ENCODE results near the gene PSMB10.
A peak's percentile ranks its signal among the peaks of the same experiment; 100 is the strongest.
"Not testable (repeated sequence)": the region's sequence is repeated elsewhere in the genome, so short reads cannot be mapped to it uniquely, and the experiment has no call there.

Gene PSMB10

DNA sequence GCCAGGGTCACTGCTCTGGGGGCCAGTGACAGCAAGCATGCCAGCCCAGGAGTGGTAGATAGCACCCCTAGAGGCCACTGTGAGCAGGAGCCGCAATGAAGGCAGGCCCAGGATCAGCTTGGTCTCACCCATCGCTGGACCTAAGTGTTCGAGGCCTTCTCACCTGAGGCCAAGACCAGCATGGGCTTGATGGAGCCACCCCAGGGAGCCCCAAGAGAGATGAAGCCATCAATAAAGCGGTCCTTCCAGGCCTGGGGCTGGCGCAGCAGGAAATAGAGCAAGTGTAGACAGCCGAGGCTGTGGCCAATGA, 5.5 kb upstream of the PSMB10 start:
- DNase-seq = no peak
- Histone ChIP-seq H3K4me3 (ENCODE audit: insufficient read depth, low read depth, low read length, poor library complexity, severe bottlenecking) (no peak overlapping the region), H3K27me3 (replicated peaks; ENCODE audit: control insufficient read depth, insufficient read depth, low read length, poor library complexity, severe bottlenecking) (no peaks in the 10 kb centered on the region), H3K36me3 (ENCODE audit: control insufficient read depth, insufficient read depth, low read length) (peaks cover 18% of the 10 kb centered on the region), H3K4me1 (ENCODE audit: control insufficient read depth, insufficient read depth, low read length, poor library complexity, severe bottlenecking) (peaks cover 22% of the 10 kb centered on the region), H3K9me3 (ENCODE audit: control insufficient read depth, low read length) (no peaks in the 10 kb centered on the region), H3K27ac (ENCODE audit: insufficient read depth, low read length, poor library complexity, severe bottlenecking) (no peak overlapping the region)

DNA sequence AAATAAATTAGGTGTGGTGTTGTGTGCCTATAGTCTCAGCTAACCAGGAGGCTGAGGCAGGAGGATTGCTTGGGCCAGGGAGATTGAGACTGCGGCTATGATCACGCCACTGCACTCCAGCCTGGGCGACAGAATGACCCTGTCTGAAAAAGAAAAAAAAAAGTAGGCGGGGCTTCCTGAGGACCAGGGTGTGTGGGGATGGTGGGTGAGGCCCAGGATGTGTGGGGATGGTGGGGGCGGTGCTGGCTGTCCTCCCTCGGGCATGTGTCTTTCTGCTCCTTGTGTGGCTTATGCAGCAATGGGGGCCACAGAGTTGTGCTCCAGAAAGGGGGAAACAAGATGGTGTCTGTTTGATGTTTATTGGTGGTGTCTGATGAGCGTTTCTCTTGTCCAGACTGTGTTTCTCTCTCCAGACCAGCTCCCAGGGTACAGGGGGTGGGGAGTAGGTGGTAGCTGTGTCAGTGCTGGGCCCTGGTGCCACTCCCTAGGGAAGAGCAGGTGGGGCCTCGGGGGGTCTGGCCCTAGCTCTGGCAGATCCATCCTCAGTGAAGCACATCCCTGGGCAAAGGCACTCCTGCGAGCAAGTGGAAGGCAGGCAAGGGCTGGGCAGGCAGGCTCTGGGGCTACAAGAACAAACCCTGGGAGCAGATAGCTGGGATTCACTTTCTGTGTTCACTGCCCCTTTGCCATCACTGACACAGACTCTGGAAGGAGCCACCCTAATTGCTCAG, 5.0 kb upstream of the PSMB10 start:
- H3K9me3 ChIP-seq (ENCODE audit: control insufficient read depth, low read length) = no peaks in the 10 kb centered on the region
- H3K4me1 ChIP-seq (ENCODE audit: control insufficient read depth, insufficient read depth, low read length, poor library complexity, severe bottlenecking) = peaks cover 26% of the 10 kb centered on the region
- DNase-seq = no peak
- peaks cover 18% of the 10 kb centered on the region for H3K36me3 ChIP-seq (ENCODE audit: control insufficient read depth, insufficient read depth, low read length)
- no peaks in the 10 kb centered on the region for H3K27me3 ChIP-seq (replicated peaks; ENCODE audit: control insufficient read depth, insufficient read depth, low read length, poor library complexity, severe bottlenecking)
- no peak overlapping the region for H3K4me3 ChIP-seq (ENCODE audit: insufficient read depth, low read depth, low read length, poor library complexity, severe bottlenecking)
- H3K27ac ChIP-seq (ENCODE audit: insufficient read depth, low read length, poor library complexity, severe bottlenecking) = no peak overlapping the region

DNA sequence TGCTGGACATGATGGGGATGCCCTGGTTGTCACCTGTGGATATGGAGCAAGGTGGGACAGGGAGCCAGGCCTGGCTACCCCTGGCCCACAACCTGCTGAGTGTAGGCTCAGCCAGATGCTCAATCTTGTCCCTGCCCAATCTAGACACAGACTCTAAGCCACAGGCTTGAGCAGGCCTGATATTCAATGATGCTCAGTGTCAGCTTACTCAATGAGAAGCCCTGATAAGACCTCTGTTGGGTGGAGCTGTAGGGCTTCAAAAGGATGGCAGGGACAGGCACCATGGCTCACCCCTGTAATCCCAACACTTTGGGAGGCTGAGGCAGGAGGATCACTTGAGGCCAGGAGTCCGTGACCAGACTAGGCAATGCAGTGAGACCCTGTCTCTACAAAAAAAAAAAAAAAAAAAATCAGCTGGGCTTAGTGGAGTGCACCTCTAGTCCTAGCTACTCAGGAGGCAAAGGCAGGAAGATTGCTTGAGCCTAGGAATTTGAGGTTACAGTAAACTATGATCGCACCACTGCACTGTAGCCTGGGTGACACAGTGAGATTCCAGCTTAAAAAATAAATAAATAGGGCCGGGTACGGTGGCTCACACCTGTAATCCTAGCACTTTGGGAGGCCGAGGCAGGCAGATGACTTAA, 3.9 kb upstream of the PSMB10 start:
- Histone ChIP-seq H3K27ac (ENCODE audit: insufficient read depth, low read length, poor library complexity, severe bottlenecking) (no peak overlapping the region), H3K4me3 (ENCODE audit: insufficient read depth, low read depth, low read length, poor library complexity, severe bottlenecking) (no peak overlapping the region), H3K27me3 (replicated peaks; ENCODE audit: control insufficient read depth, insufficient read depth, low read length, poor library complexity, severe bottlenecking) (no peaks in the 10 kb centered on the region), H3K36me3 (ENCODE audit: control insufficient read depth, insufficient read depth, low read length) (peaks cover 11% of the 10 kb centered on the region), H3K4me1 (ENCODE audit: control insufficient read depth, insufficient read depth, low read length, poor library complexity, severe bottlenecking) (peaks cover 26% of the 10 kb centered on the region), H3K9me3 (ENCODE audit: control insufficient read depth, low read length) (no peaks in the 10 kb centered on the region)
- no peak for DNase-seq

DNA sequence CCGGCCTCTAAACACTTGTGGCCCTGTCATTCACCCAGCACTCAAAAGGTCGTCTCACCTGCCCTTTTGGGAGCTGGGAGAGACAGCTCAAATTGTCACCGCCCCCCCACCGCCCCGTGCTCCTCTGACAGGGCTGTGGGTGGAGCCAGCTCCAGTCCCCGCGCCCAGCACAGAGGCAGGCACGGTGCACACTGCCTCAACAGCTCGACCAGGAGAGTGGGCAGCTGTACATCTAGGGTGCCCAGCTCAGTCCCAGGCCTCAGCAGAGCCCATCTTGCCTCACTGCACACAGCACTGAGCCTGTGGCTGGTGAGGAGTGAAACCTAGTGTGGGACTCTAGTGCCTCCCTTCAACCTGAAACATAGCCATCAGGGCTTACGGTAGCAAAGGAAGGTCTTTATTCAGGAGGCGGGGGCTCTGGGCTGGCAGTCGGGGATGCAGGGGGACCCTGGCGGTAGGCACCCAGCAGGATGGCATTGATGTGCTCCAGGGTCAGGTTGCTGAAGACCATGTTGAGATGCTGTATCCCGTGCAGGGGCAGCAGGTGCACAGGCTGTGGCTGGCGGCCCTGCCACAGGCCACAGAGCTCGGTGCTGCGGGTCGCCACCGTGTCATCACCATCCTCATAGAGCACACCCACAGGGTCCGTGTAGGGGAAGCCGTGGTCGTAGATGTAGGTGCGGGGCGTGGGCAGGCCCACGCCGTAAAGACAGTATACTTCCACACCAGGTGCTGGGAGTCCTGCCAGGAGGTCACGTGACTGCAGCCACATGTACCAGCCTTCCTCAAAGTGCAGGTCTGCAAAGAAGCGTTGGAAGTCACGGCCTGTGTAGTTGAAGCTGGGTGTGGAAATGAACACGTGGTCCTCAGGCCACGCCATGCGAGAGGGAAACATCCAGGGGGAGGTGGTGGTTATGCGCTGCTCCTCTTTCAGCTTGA, 3.1 kb upstream of the PSMB10 start:
- no peaks in the 10 kb centered on the region for H3K27me3 ChIP-seq (replicated peaks; ENCODE audit: control insufficient read depth, insufficient read depth, low read length, poor library complexity, severe bottlenecking)
- no peaks in the 10 kb centered on the region for H3K9me3 ChIP-seq (ENCODE audit: control insufficient read depth, low read length)
- peak overlapping the region; percentile 46 for H3K27ac ChIP-seq (ENCODE audit: insufficient read depth, low read length, poor library complexity, severe bottlenecking)
- peak in 1 of 3 donors; percentile 27 for DNase-seq
- H3K4me1 ChIP-seq (ENCODE audit: control insufficient read depth, insufficient read depth, low read length, poor library complexity, severe bottlenecking) = peaks cover 33% of the 10 kb centered on the region
- no peak overlapping the region for H3K4me3 ChIP-seq (ENCODE audit: insufficient read depth, low read depth, low read length, poor library complexity, severe bottlenecking)
- H3K36me3 ChIP-seq (ENCODE audit: control insufficient read depth, insufficient read depth, low read length) = peaks cover 9% of the 10 kb centered on the region

DNA sequence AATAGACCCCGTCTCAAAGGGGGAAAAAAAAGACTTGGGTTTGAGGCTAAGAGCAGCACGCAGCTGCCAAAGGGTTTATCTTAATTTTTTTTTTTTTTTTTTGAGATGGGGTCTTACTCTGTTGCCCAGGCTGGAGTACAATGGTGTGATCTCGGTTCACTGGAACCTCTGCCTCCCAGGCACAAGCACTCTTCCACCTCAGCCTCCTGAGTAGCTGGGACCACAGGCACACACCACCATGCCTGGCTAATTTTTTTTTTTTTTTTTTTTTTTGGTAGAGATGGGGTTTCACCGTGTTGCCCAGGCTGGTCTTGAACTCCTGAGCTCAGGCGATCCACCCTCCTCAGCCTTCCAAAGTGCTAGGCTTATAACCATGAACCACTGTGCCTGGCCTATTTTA, 1.1 kb upstream of the PSMB10 start:
- peaks cover 33% of the 10 kb centered on the region for H3K4me1 ChIP-seq (ENCODE audit: control insufficient read depth, insufficient read depth, low read length, poor library complexity, severe bottlenecking)
- H3K27ac ChIP-seq (ENCODE audit: insufficient read depth, low read length, poor library complexity, severe bottlenecking) = peak overlapping the region; percentile 85
- peaks cover 13% of the 10 kb centered on the region for H3K36me3 ChIP-seq (ENCODE audit: control insufficient read depth, insufficient read depth, low read length)
- not testable (repeated sequence) for DNase-seq; H3K9me3 ChIP-seq (ENCODE audit: control insufficient read depth, low read length); H3K4me3 ChIP-seq (ENCODE audit: insufficient read depth, low read depth, low read length, poor library complexity, severe bottlenecking); H3K27me3 ChIP-seq (replicated peaks; ENCODE audit: control insufficient read depth, insufficient read depth, low read length, poor library complexity, severe bottlenecking)

DNA sequence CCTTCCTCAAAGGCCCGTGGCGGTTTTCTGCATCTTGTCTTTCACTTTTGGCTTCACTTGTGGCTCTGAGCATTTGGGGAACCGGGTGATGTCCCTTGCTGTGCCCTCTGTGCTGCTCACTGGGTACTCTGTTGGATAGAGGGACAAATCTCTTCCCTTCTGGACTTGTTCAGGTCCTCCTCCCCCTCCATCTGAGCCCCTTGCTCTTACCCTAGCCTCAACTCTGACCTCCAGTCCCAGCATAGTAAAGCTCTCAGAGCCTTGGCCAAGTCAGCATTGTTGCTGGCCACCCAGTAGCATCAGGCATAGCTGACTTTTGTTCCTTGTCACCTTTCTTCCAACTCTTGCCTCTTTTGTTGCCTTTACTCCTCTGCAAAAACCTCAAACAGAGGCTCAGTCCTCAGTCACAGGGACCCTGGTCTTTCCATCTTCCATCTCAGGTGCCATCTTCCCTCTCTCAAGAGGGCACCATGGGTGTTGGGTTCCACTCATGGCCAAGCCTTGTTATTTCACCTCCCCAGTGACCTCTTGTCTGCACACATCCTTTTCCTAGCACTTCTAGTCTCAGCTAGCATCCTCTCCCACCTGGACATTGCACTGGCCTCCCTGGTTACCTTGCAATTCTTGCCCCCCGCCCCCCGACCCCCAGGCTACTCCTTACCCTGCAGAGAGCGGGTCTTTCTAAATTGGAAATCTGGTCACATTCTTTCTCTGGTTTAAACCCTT, 393 bp upstream of the PSMB10 start:
- H3K4me3 ChIP-seq (ENCODE audit: insufficient read depth, low read depth, low read length, poor library complexity, severe bottlenecking) = peak overlapping the region; percentile 92
- DNase-seq = peak; percentile 57 to 72 (median 61)
- H3K9me3 ChIP-seq (ENCODE audit: control insufficient read depth, low read length) = no peaks in the 10 kb centered on the region
- H3K4me1 ChIP-seq (ENCODE audit: control insufficient read depth, insufficient read depth, low read length, poor library complexity, severe bottlenecking) = peaks cover 32% of the 10 kb centered on the region
- peaks cover 19% of the 10 kb centered on the region for H3K36me3 ChIP-seq (ENCODE audit: control insufficient read depth, insufficient read depth, low read length)
- H3K27ac ChIP-seq (ENCODE audit: insufficient read depth, low read length, poor library complexity, severe bottlenecking) = peak overlapping the region; percentile 85
- H3K27me3 ChIP-seq (replicated peaks; ENCODE audit: control insufficient read depth, insufficient read depth, low read length, poor library complexity, severe bottlenecking) = no peaks in the 10 kb centered on the region

DNA sequence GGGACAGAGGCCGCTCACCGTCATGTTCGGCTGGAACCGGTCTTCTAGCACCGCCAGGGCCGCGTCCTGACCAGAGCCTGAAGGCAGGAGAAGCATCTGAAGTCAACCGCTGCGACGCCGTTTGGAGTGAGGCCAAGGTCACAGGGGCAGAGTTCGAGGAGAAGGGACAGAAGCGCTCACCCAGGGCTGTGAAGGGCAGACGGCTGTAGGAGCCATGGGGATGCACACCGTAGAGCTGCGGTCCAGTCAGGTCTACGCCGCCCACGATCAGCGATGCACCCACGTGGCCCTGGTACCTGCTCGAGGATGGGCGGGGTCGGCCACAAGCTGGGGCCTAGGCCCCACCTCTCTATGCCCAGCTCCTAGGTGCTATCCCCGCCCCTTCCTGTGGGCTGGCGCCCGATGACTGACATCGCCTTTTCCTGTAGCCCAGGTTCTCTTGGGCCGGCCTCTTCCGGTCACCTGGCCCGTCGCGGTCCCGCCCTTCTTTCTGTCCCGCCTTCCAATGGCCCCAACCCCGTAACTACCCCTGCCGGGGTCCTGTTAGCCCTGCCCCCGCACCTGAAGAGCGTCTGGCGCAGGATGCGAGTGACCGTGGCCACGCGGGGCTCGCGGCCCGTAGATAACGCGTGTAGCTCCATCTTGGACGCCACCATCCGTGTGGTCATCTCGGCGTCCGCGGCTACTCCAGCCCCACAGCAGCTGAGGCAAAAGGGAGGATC, 1.1 kb downstream of the PSMB10 start:
- Histone ChIP-seq H3K4me1 (ENCODE audit: control insufficient read depth, insufficient read depth, low read length, poor library complexity, severe bottlenecking) (peaks cover 25% of the 10 kb centered on the region), H3K27me3 (replicated peaks; ENCODE audit: control insufficient read depth, insufficient read depth, low read length, poor library complexity, severe bottlenecking) (no peaks in the 10 kb centered on the region), H3K4me3 (ENCODE audit: insufficient read depth, low read depth, low read length, poor library complexity, severe bottlenecking) (peak overlapping the region; percentile 92), H3K9me3 (ENCODE audit: control insufficient read depth, low read length) (no peaks in the 10 kb centered on the region), H3K27ac (ENCODE audit: insufficient read depth, low read length, poor library complexity, severe bottlenecking) (peak overlapping the region; percentile 85), H3K36me3 (ENCODE audit: control insufficient read depth, insufficient read depth, low read length) (peaks cover 24% of the 10 kb centered on the region)
- DNase-seq = peak; percentile 93 to 96 (median 94)

DNA sequence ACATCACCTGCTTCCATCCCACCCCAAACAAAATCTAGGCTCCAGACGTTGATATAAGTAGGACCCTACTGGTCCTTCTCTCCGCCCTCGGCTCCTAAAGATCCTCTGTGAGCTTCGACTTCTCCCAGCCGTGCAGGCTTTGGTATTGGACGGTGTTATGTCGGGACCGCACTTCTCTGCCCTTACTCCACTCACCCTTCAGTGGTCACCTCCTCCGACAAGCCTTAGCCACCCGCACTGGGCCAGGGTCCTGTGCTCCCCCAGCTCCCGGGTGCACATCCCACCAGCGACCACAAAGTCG, 1.6 kb downstream of the PSMB10 start:
- H3K4me3 ChIP-seq (ENCODE audit: insufficient read depth, low read depth, low read length, poor library complexity, severe bottlenecking) = peak overlapping the region; percentile 92
- DNase-seq = no peak
- H3K27ac ChIP-seq (ENCODE audit: insufficient read depth, low read length, poor library complexity, severe bottlenecking) = peak overlapping the region; percentile 85

DNA sequence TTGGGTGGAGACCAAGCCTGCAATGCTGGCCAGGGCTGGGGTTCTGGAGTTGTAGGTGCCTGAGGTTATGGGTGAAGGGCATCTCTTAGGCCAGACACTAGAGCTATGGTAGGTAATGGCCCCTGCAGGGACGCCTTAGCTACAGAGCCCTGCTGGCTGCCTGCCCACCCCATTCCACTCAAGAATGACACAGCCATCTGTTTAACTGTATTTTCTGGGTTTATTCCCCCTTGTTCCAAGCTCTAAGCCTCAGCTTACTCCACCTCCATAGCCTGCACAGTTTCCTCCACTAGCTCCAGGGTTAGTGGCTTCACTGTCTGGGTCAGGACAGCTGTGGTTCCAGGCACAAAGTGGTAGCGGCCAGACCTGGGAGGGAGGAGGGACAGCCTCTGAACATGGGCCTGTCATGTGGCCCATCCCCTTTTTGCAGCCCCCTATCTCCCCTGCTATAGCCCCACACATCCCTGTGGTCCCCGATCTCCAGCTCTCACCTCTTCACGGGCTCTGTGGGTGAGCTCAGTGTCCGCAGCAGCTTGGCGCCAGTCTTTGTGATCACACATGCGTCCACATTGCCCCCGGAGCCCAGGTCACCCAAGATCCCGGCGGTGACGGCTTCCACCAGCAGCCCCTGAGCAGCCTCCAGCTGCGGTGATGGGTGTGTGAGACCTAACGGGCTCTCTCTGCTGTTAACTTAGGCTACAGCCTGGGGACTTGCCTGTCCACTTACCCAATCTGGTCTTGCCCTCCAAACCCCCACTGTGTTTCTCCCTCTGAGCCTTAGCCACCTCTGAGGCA, 2.1 kb downstream of the PSMB10 start:
- H3K4me1 ChIP-seq (ENCODE audit: control insufficient read depth, insufficient read depth, low read length, poor library complexity, severe bottlenecking) = peaks cover 15% of the 10 kb centered on the region
- H3K27ac ChIP-seq (ENCODE audit: insufficient read depth, low read length, poor library complexity, severe bottlenecking) = peak overlapping the region; percentile 85
- DNase-seq = no peak
- H3K27me3 ChIP-seq (replicated peaks; ENCODE audit: control insufficient read depth, insufficient read depth, low read length, poor library complexity, severe bottlenecking) = no peaks in the 10 kb centered on the region
- H3K4me3 ChIP-seq (ENCODE audit: insufficient read depth, low read depth, low read length, poor library complexity, severe bottlenecking) = no peak overlapping the region
- H3K36me3 ChIP-seq (ENCODE audit: control insufficient read depth, insufficient read depth, low read length) = peaks cover 30% of the 10 kb centered on the region
- no peaks in the 10 kb centered on the region for H3K9me3 ChIP-seq (ENCODE audit: control insufficient read depth, low read length)

More for the DNA sequence above, 1.6 kb downstream of the PSMB10 start:
- Histone ChIP-seq H3K9me3 (ENCODE audit: control insufficient read depth, low read length) (no peaks in the 10 kb centered on the region), H3K36me3 (ENCODE audit: control insufficient read depth, insufficient read depth, low read length) (peaks cover 25% of the 10 kb centered on the region), H3K4me1 (ENCODE audit: control insufficient read depth, insufficient read depth, low read length, poor library complexity, severe bottlenecking) (peaks cover 20% of the 10 kb centered on the region), H3K27me3 (replicated peaks; ENCODE audit: control insufficient read depth, insufficient read depth, low read length, poor library complexity, severe bottlenecking) (no peaks in the 10 kb centered on the region)

Data from effector memory CD4-positive, alpha-beta T cell (primary cell).